AG20443 (cell line): ENCODE measurements around the gene MRPL49.
"Not testable (repeated sequence)": the region's sequence is repeated elsewhere in the genome, so short reads cannot be mapped to it uniquely, and the experiment has no call there.

Experiments used
- DNase-seq: peaks from one replicate; pipeline ENCODE4 v3.0.0; 2012; ENCODE audit warnings: low spot score, mixed read lengths

Gene MRPL49

GRCh38 chr11:65132988-65133700 lies 11.0 kb downstream of the MRPL49 start:
- DNase-seq = no peak

- DNase-seq = no peak
Observed at GRCh38 chr11:65133724-65134123, 11.6 kb downstream of the MRPL49 start.

- peak; percentile 95 for DNase-seq
Observed at GRCh38 chr11:65134240-65134951, 12.3 kb downstream of the MRPL49 start, which contains the start of gene SYVN1. Gene SYVN1 (minus strand): TSS chr11:65134519. CDS start chr11:65133601, 918 bp downstream.

- peak; percentile 94 for DNase-seq
Observed at GRCh38 chr11:65134952-65135632, 13.0 kb downstream of the MRPL49 start.

GRCh38 chr11:65135633-65136145 lies 13.6 kb downstream of the MRPL49 start:
- DNase-seq = no peak

- DNase-seq = no peak
Observed at GRCh38 chr11:65136515-65137096, 14.5 kb downstream of the MRPL49 start.

- DNase-seq = no peak
Observed at GRCh38 chr11:65141896-65142494, 19.9 kb downstream of the MRPL49 start.

DNA sequence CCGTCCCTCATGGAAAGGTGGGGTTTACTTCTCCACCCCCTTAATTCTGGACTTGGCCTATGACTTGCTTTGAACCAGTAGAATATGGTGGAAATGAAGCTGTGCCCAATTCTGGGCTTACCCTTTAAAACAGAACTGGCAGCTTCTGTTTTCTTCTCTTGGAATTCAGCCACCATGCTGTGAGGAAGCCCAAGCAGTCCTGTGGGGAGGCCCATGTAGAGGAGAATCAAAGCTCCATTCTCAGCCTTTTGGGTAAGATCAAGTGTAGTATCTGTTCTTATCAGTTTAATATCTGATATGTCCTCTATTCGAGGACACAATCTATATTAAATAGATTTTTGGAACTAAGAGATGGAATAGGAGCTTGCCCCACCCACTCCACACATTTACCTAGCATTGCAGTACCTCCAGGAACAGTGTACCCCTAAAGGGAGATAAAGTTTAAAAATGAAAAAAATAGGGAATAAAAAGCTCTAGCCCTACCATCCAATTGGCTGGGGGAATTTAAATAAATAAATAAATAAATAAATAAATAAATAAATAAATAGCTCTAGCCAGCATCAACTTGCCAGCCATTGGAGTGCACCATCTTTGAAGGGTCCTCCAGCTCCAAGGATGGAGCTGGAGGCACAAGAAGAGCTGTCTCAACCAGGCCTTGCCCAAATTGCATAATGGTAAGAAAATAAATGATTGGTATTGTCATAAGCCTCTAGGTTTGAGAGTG lies 25.4 kb downstream of the MRPL49 start:
- no peak for DNase-seq

DNA sequence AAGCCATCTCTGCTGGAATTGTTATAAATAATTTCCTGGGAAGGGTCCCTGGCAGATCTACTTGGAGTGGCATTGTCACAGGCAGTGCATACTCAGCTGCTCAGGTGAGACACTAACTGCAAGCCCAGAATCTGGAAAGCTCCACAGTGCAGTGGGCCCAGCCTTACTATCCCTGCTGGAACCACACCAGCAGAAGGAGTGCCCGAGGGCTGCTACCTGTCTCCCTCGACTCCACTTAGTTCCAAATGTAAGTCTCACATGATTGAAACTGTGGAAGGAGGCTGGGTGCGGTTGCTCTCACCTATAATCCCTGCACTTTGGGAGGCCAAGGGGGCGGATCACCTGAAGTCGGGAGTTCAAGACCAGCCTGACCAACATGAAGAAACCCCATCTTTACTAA lies 26.5 kb downstream of the MRPL49 start:
- DNase-seq = no peak

- DNase-seq = not testable (repeated sequence)
Observed at GRCh38 chr11:65150131-65150508, 28.0 kb downstream of the MRPL49 start.

DNA sequence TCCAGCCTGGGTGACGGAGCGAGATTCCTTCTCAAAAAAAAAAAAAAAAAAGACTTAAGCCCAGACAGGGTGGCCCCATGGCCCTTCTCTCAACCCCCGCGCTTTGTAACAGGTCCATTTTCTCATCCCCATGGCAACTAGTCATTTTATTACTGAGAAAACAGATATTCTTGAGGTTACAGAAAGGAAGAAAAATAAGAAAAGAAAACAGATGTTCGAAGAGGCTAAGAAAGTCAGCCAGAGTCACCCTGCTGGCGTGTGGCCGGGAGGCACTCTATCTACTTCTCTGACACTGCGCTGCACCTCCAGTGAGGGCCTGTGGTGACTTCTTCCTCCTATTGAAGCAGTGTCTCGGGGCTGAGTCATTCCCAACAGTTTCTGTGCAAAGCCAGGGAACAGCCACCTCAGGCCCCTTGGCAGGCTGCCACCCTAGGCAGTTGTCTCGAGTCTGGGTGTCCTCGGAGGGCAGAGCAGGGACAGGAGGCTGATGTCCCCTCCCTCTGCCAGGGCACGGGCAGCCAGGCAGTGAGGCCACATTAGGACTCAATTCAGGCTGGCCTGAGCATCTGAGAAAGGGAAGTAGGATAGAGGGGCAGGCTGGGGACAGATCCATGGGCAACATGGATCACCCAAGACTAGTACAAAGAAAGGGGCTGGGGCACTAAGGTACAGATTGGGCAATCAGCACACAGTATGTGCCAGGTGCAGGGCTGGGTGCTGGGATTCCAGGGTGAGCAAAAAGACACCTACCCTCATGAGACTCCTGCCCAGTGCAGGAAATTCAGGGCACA lies 28.6 kb downstream of the MRPL49 start:
- DNase-seq = peak; percentile 93

DNA sequence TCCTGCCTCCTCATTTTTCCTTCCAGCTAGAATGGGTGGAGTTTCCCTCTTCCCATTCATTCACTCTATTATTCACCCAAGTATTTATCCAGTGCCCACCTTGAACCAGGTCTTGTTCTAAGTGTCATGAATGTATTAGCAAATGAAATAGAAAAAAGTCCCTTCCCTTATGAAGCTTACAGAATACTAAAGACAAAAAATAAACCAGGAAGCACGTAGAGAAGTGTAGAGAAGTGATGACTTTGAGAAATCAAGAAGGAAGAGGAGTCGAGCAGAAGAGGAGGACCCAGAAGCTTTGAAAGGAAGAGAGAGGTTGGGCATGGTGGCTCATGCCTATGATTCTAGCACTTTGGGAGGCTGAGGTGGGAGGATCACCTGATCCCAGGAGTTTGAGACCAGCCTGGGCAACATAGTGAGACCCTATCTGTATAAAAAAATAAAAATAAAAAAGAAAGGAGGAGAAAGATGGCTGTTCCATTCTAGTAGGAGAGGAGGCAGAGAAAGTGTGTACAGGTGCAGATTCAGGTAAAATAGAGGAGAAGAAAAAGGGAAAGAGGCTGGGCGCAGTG lies 29.3 kb downstream of the MRPL49 start:
- no peak for DNase-seq

- DNase-seq = no peak
Observed at GRCh38 chr11:65152122-65152521, 30.0 kb downstream of the MRPL49 start.

- no peak for DNase-seq
Observed at GRCh38 chr11:65156256-65156655, 34.1 kb downstream of the MRPL49 start.

- no peak for DNase-seq
Observed at GRCh38 chr11:65156926-65157325, 34.8 kb downstream of the MRPL49 start.

GRCh38 chr11:65157336-65157735 lies 35.2 kb downstream of the MRPL49 start:
- no peak for DNase-seq

DNA sequence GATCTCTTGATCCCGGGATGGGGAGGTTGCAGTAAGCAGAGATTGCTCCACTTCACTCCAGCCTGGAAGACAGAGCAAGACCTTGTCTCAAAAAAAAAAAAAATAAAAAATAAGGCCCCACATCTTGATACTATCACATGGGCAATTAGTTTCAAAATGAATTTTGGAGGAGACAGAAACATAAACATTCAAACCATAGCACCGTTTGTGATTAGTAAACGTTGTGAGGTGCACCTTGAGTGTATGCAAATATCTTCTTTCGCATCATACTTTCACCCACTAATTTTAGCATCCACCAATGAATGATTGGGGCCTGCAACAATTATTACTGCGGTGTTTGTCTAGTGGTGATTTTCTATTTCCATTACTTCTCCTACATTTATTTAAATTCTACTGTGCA lies 36.9 kb downstream of the MRPL49 start:
- no peak for DNase-seq

- DNase-seq = no peak
Observed at GRCh38 chr11:65160643-65161042, 38.5 kb downstream of the MRPL49 start.

DNA sequence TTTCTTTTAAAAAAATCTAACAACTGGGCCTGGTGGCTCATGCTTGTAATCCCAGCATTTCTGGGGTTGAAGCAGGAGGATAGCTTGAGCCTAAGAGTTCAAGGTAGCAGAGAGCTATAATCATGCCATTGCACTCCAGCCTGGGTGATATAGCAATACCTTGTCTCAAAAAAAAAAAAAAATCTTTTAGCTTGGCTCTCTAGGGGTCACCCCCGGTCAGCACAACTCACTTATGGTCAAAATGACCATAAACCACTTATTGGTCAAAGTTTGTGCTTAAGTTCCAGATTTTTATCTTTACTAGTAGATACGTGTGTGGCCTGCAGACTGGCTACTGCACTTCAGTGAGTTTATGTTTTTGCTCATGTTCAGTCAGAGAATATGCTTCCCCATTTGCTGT lies 41.6 kb downstream of the MRPL49 start:
- DNase-seq = no peak
